Measurements from ENCODE around the gene COLEC12.

COLEC12 gene

GRCh38 chr18:362311-363290, 137.9 kb downstream of the COLEC12 start:
- H3K4me3 ChIP-seq (ENCODE audit: low read depth, low read length): no peak overlapping the region
- peak; percentile 41 for DNase-seq (ENCODE audit: low read depth)
- no peak for TF ChIP-seq CTCF (conservative IDR thresholded peaks at IDR 0.05; ENCODE audit: low read depth, low read length)

- TF ChIP-seq CTCF (conservative IDR thresholded peaks at IDR 0.05; ENCODE audit: low read depth, low read length): no peak
- peak; percentile 49 for DNase-seq (ENCODE audit: low read depth)
- no peak overlapping the region for H3K4me3 ChIP-seq (ENCODE audit: low read depth, low read length)
These were observed 138.6 kb downstream of the COLEC12 start for GRCh38 chr18:361941-362310.

DNA sequence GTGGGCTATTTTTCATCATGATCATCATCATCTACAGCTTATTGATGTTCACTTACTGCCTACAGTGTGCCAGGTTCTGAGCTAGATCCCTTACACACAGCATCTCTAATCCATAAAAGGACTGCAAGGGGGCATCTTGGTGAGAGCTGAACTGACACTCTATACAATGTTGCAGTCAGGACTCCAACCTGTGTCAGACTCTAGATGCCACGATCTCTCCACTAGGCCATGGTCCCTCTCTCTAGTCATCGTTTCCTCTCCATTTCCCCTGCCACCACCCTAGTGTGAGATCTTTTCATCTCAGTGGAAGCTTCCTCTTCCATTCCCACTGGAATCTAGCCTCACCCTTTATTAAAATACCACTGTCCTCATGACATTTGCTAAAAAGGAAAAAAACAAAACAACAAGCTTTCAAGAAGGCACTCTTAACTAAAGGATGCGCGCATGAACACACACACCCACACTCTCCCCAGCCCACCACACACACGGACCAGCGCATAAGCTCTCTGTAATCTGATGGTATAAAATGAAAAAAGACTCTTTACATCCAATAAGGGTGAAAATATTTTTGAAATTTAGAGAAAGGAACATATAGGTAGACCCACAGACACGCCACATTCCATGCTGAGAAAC, 139.3 kb downstream of the COLEC12 start:
- no peak for TF ChIP-seq CTCF (conservative IDR thresholded peaks at IDR 0.05; ENCODE audit: low read depth, low read length)
- H3K4me3 ChIP-seq (ENCODE audit: low read depth, low read length): no peak overlapping the region
- no peak for DNase-seq (ENCODE audit: low read depth)

DNA sequence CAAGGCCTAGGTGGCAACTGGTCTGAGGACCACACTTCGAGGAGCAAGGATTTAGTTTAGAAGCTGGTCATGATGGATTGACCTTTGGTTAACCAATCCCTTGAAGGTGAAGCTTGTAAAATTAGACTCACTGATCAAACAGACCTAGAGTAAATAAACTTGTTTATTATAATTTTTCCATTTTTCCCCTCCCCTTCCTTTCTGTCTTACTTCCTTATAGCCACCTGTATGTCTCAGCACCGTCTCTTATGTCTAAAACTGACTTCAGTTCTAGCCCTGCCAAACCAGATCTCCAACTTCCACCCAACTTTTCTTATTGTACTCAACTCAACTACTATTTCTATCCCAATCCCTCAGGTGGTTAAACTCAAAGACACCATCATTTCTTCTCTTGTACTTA, 139.8 kb downstream of the COLEC12 start:
- no peak for DNase-seq (ENCODE audit: low read depth)
- TF ChIP-seq CTCF (conservative IDR thresholded peaks at IDR 0.05; ENCODE audit: low read depth, low read length): no peak
- H3K4me3 ChIP-seq (ENCODE audit: low read depth, low read length): no peak overlapping the region

DNA sequence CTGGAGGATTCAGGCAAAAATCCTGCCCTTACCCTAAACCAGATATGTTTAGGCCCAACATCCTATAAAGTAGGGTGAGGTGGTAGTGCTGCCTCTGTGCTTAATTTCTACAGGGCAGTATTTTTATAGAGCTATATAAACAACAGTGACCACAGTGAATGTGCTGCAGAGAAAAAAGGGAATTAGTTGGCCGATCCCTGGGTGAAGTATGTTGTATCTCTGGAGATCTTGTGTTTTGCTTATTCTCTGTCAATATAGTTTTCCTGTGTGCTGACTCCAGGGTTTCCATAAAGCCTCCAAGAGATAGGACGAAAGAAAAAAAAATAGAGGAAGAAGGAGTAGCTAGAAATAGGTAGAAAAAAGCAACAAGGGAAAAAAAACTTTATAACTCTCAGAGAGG, 143.7 kb downstream of the COLEC12 start:
- no peak for DNase-seq (ENCODE audit: low read depth)
- no peak for TF ChIP-seq CTCF (conservative IDR thresholded peaks at IDR 0.05; ENCODE audit: low read depth, low read length)
- no peak overlapping the region for H3K4me3 ChIP-seq (ENCODE audit: low read depth, low read length)

DNA sequence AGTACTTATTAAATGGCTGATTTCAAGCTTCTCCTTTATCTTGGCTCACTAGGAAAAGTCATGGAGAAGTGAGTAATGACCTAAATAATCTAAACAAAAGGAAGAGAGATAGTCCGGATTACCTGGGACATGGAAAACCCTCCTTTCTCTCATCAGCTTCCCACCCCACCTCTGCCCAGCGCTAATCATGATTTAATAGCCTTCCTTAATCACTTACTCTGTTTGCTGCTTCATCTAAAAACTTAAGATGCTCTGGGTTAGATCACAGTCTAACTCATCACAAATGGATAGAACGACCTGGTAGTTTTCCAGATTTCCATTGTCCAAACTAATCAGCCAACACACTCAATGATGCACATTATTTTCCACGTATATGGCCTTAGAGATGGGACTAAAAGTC, 144.8 kb downstream of the COLEC12 start:
- DNase-seq (ENCODE audit: low read depth): no peak
- H3K4me3 ChIP-seq (ENCODE audit: low read depth, low read length): no peak overlapping the region
- TF ChIP-seq CTCF (conservative IDR thresholded peaks at IDR 0.05; ENCODE audit: low read depth, low read length): no peak

Data from choroid plexus epithelial cell (primary cell).